HUES48 (cell line): Measurements from ENCODE around the gene ZNHIT2.

Experiments used
- H3K27ac ChIP-seq: one replicate; pipeline ENCODE4 v1.7.0; 2013; ENCODE audit warnings: low read depth, low read length, inconsistent platforms
- H3K27me3 ChIP-seq: 2 replicates; pipeline ENCODE4 v1.6.1; 2013; ENCODE audit warnings: mild to moderate bottlenecking, low read length; ENCODE audit not compliant: control insufficient read depth, insufficient read depth
- H3K36me3 ChIP-seq: 2 replicates; pipeline ENCODE4 v1.6.1; 2013; ENCODE audit warnings: low read length; ENCODE audit not compliant: control insufficient read depth, insufficient read depth
- H3K4me1 ChIP-seq: 2 replicates; pipeline ENCODE4 v1.6.1; 2013; ENCODE audit warnings: mild to moderate bottlenecking, low read length; ENCODE audit not compliant: control insufficient read depth, insufficient read depth
- H3K4me3 ChIP-seq: 2 replicates; pipeline ENCODE4 v1.5.1; 2013; ENCODE audit warnings: mild to moderate bottlenecking, low read depth, low read length
- H3K9ac ChIP-seq: 2 replicates; pipeline ENCODE4 v1.6.1; 2013; ENCODE audit warnings: mild to moderate bottlenecking, low read depth, low read length, moderate library complexity
- H3K9me3 ChIP-seq: 2 replicates; pipeline ENCODE4 v1.6.1; 2013; ENCODE audit warnings: low read length; ENCODE audit not compliant: control insufficient read depth, insufficient read depth

Gene ZNHIT2

GRCh38 chr11:65083134-65083833, 34.2 kb downstream of the ZNHIT2 start:
- H3K4me3 ChIP-seq, result peak overlapping the region; percentile 99
- peak overlapping the region; percentile 97 for H3K27ac ChIP-seq
- peaks cover 6% of the 10 kb centered on the region for H3K4me1 ChIP-seq
- H3K27me3 ChIP-seq, result no peaks in the 10 kb centered on the region
- peak overlapping the region; percentile 95 for H3K9ac ChIP-seq
- H3K36me3 ChIP-seq, result peaks cover 48% of the 10 kb centered on the region
- no peaks in the 10 kb centered on the region for H3K9me3 ChIP-seq

- no peak overlapping the region for H3K27ac ChIP-seq
- no peaks in the 10 kb centered on the region for H3K27me3 ChIP-seq
- H3K36me3 ChIP-seq, result peaks cover 57% of the 10 kb centered on the region
- peaks cover 6% of the 10 kb centered on the region for H3K4me1 ChIP-seq
- no peak overlapping the region for H3K9ac ChIP-seq
- H3K9me3 ChIP-seq, result no peaks in the 10 kb centered on the region
- H3K4me3 ChIP-seq, result no peak overlapping the region
Measured at GRCh38 chr11:65078786-65079342, 38.6 kb downstream of the ZNHIT2 start.

- no peaks in the 10 kb centered on the region for H3K27me3 ChIP-seq
- no peak overlapping the region for H3K27ac ChIP-seq
- H3K9ac ChIP-seq, result no peak overlapping the region
- no peak overlapping the region for H3K4me3 ChIP-seq
- H3K4me1 ChIP-seq, result peaks cover 5% of the 10 kb centered on the region
- peaks cover 57% of the 10 kb centered on the region for H3K36me3 ChIP-seq
- no peaks in the 10 kb centered on the region for H3K9me3 ChIP-seq
Measured at GRCh38 chr11:65078151-65078550, 39.4 kb downstream of the ZNHIT2 start.

GRCh38 chr11:65077451-65077850, 40.0 kb downstream of the ZNHIT2 start:
- no peak overlapping the region for H3K27ac ChIP-seq
- H3K9ac ChIP-seq, result no peak overlapping the region
- no peaks in the 10 kb centered on the region for H3K9me3 ChIP-seq
- peaks cover 57% of the 10 kb centered on the region for H3K36me3 ChIP-seq
- H3K27me3 ChIP-seq, result no peaks in the 10 kb centered on the region
- no peaks in the 10 kb centered on the region for H3K4me1 ChIP-seq
- H3K4me3 ChIP-seq, result no peak overlapping the region

GRCh38 chr11:65072631-65072966, 44.9 kb downstream of the ZNHIT2 start:
- H3K9me3 ChIP-seq, result no peaks in the 10 kb centered on the region
- H3K27me3 ChIP-seq, result no peaks in the 10 kb centered on the region
- peaks cover 19% of the 10 kb centered on the region for H3K36me3 ChIP-seq
- no peaks in the 10 kb centered on the region; the same call in 1 of the 2 replicates for H3K4me1 ChIP-seq
- H3K27ac ChIP-seq, result no peak overlapping the region
- no peak overlapping the region for H3K4me3 ChIP-seq
- H3K9ac ChIP-seq, result no peak overlapping the region

- Histone ChIP-seq H3K4me3 (no peak overlapping the region), H3K27ac (no peak overlapping the region), H3K9ac (no peak overlapping the region), H3K9me3 (no peaks in the 10 kb centered on the region), H3K4me1 (no peaks in the 10 kb centered on the region; the same call in 1 of the 2 replicates), H3K27me3 (no peaks in the 10 kb centered on the region), H3K36me3 (peaks cover 14% of the 10 kb centered on the region)
Measured at GRCh38 chr11:65071907-65072630, 45.4 kb downstream of the ZNHIT2 start.

- H3K4me1 ChIP-seq, result peaks cover 6% of the 10 kb centered on the region; the same call in 1 of the 2 replicates
- H3K4me3 ChIP-seq, result no peak overlapping the region
- no peaks in the 10 kb centered on the region for H3K9me3 ChIP-seq
- H3K36me3 ChIP-seq, result no peaks in the 10 kb centered on the region
- no peak overlapping the region for H3K27ac ChIP-seq
- no peaks in the 10 kb centered on the region for H3K27me3 ChIP-seq
- H3K9ac ChIP-seq, result no peak overlapping the region
Measured at GRCh38 chr11:65069217-65069616, 48.3 kb downstream of the ZNHIT2 start.

GRCh38 chr11:65067446-65067845, 50.1 kb downstream of the ZNHIT2 start:
- Histone ChIP-seq H3K9me3 (no peaks in the 10 kb centered on the region), H3K4me1 (peaks cover 6% of the 10 kb centered on the region; the same call in 1 of the 2 replicates), H3K4me3 (no peak overlapping the region), H3K27ac (peak overlapping the region; percentile 69), H3K27me3 (no peaks in the 10 kb centered on the region), H3K36me3 (no peaks in the 10 kb centered on the region), H3K9ac (no peak overlapping the region)

- H3K9me3 ChIP-seq, result no peaks in the 10 kb centered on the region
- H3K4me3 ChIP-seq, result no peak overlapping the region; the same call in 1 of the 2 replicates
- no peaks in the 10 kb centered on the region for H3K27me3 ChIP-seq
- peak overlapping the region; percentile 69 for H3K27ac ChIP-seq
- H3K4me1 ChIP-seq, result peaks cover 6% of the 10 kb centered on the region; the same call in 1 of the 2 replicates
- no peaks in the 10 kb centered on the region for H3K36me3 ChIP-seq
- H3K9ac ChIP-seq, result no peak overlapping the region
Measured at GRCh38 chr11:65066805-65067291, 50.7 kb downstream of the ZNHIT2 start.
